Astrocyte of the spinal cord (primary cell): ENCODE data around the gene ACTR5.

ENCODE experiments used
- DNase-seq: peaks from one replicate; pipeline ENCODE4 v3.0.0; 2011; ENCODE audit warnings: low read depth, low spot score
- H3K4me3 ChIP-seq: 2 replicates; pipeline ENCODE4 v1.5.1; 2011; ENCODE audit warnings: low read depth, mild to moderate bottlenecking, low read length, moderate library complexity
- CTCF ChIP-seq: IDR thresholded peaks from 2 replicates; pipeline ENCODE4 v1.5.1; 2012; ENCODE audit warnings: low read depth, mild to moderate bottlenecking, low read length, inconsistent platforms
- in situ Hi-C: cut with HindIII; loops from 2 replicates; pipeline ENCODE4 v1.10.0; 2017; ENCODE audit warnings: low sequenced_read_pairs

ACTR5 gene

GRCh38 chr20:38762174-38762573 is 13.9 kb downstream of the ACTR5 start:
- TF ChIP-seq CTCF = no peak
- no peak overlapping the region for H3K4me3 ChIP-seq
- DNase-seq = no peak
- in situ Hi-C loops = no loop called here

- in situ Hi-C loops = no loop called here
- no peak for DNase-seq
- no peak for TF ChIP-seq CTCF
- no peak overlapping the region for H3K4me3 ChIP-seq
Observed at GRCh38 chr20:38763616-38764015, 15.4 kb downstream of the ACTR5 start.

GRCh38 chr20:38764567-38765318 is 16.5 kb downstream of the ACTR5 start:
- no peak overlapping the region for H3K4me3 ChIP-seq
- in situ Hi-C loops = no loop called here
- peak; percentile 81 for DNase-seq
- TF ChIP-seq CTCF = no peak

GRCh38 chr20:38766071-38766470 is 17.8 kb downstream of the ACTR5 start:
- no peak overlapping the region for H3K4me3 ChIP-seq
- no peak for TF ChIP-seq CTCF
- DNase-seq = no peak
- in situ Hi-C loops = no loop called here

- H3K4me3 ChIP-seq = no peak overlapping the region
- no peak for TF ChIP-seq CTCF
- DNase-seq = no peak
- in situ Hi-C loops = no loop called here
Observed at GRCh38 chr20:38769376-38770295, 21.4 kb downstream of the ACTR5 start.

- in situ Hi-C loops = no loop called here
- DNase-seq = no peak
- H3K4me3 ChIP-seq = no peak overlapping the region
- no peak for TF ChIP-seq CTCF
Observed at GRCh38 chr20:38770546-38770945, 22.3 kb downstream of the ACTR5 start.
